HG03135 (cell line): ENCODE measurements around the gene SLC6A1.

Experiments
- ATAC-seq: cut with Tn5 transposase; IDR thresholded peaks from one replicate; pipeline ENCODE4 v1.9.1; 2021; ENCODE audit warnings: mild to moderate bottlenecking, moderate library complexity; ENCODE audit not compliant: unreplicated experiment

Gene SLC6A1

DNA sequence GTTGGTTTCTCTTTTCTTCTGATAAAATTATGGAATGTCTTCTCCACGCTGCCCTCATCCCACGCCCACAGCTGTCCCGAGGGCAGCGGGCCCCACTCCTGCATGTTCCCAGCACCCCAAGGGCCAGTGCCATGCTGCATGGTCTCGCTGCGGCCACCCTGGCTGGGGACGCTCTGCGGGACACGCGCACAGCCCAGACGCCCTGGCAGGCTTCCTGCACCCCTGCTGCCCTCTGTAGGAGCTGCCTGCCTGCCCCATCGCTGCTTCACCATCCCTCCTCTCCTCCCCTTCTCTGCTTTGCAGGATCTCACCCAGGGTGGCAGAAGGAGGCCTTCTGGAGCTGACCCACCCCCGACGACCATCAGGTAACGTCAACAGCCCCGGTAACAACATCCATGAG, 22.8 kb downstream of the SLC6A1 start:
- ATAC-seq: no peak

DNA sequence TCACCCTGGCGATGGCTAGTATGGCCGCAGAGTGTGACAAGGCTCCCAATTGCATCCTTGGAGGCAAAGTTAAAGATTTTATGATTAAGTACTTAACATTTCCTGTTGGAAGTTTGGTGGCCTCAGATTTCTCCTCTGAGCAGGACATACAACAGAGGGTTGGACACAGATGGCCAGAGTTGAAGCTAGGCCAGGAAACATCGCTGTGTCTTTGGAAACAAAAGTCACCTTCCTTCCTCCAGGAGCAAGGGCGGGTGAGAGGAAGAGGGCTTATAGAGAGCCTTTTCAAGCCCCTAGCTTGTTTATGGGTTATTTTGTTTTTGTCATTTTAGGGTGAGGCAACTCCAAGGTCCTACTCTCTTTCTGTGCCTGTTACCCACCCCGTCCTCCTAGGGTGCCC, 24.2 kb downstream of the SLC6A1 start:
- ATAC-seq: no peak

DNA sequence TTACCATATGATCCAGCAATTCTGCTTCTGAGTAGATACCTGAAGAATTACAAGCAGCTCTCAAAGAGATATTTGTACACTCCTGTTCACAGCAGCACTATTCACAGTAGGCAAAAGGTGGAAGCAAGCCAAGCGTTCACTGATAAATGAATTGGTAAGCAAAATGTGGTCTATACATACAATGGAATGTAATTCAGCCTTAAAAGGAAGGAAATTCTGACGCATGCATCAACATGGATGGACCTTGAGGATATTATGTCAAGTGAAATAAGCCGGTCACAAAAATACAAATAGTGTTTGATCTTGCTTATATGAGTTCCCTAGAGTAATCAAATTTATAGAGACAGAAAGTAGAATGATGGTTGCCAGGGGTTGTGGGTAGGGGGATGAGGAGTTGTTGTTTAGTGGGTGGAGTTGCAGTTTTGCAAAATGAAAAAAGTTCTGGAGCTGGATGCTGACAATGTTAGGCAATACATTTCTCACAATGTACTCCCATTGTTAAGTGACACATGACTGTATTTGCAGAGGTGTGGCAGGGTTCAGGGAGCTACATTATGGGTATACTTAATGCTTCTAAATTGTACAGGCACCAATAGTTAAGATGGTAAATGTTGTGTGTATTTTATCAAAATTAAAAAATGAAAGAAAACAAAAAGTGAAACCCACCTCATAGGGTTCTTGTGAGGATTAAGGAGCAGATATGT, 26.7 kb downstream of the SLC6A1 start:
- ATAC-seq: no peak

DNA sequence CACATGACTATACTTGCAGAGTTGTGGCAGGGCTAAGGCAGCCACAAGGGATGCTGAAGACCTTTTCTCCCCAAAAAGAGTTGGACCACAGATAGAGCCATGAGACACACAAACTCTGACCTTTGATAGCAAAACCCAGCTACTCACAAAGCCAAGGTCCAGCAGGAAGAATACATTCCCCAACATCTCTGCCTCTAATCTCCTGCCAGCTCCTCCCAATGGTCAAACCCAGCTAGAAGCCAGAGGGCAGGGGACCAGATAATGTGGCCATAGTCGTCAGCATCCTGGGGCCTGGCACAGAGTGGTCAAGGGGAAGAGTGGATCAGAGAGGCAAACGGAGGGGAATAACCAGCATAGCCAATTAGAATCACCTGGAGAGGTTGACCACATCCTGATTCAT, 28.2 kb downstream of the SLC6A1 start:
- ATAC-seq: no peak

DNA sequence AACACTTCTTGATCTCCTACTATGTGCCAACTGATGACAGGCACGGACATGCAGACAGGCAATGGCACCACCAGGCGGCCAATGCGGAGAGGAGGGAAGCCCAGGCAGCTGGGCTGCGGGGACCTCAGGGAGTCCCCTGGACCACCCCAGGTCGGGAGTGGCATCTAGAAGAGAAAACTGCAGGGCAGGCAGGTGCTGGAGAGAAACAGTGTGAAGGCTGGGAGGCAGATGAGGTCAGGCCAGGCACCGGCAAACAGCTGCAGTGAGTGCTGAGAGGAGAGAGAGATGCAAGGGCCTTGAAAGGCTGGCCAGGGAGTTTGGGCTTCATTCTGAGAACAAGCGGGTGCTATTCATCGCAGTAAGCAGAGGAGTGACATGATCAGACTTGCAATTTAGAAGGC, 29.1 kb downstream of the SLC6A1 start:
- no peak for ATAC-seq

DNA sequence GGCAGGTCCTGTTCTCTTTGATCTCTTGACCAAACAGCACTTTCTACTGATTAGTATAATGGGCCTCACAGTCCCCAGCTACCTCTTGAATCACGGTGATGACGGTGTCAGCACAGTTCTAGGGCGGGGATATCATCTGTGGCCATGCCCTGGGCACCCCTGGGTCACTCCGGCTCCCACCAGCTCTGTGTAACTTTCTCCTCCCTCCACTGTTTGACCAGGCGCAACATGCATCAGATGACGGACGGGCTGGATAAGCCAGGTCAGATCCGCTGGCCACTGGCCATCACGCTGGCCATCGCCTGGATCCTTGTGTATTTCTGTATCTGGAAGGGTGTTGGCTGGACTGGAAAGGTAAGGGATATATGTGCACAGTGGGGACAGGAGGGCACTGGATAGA, 29.6 kb downstream of the SLC6A1 start:
- no peak for ATAC-seq

DNA sequence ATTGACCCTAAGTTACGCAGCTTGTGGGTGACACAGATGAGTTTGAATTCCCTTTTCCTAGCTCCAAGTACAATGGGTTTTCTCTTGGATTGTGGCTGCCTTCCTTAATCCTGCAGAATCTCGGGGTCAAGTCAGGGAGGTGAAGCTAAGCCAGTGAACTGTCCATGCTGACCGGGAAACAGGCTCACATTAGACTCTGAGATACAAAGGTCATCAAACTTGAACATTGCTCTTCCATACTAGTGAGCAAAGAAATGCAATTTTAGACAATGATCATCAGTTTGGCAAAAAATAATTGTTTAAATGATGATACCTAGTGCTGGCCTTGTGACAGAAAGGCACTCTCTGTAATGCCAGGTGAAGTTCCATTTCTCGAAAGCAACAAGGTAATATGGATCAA, 31.6 kb downstream of the SLC6A1 start:
- ATAC-seq: no peak

DNA sequence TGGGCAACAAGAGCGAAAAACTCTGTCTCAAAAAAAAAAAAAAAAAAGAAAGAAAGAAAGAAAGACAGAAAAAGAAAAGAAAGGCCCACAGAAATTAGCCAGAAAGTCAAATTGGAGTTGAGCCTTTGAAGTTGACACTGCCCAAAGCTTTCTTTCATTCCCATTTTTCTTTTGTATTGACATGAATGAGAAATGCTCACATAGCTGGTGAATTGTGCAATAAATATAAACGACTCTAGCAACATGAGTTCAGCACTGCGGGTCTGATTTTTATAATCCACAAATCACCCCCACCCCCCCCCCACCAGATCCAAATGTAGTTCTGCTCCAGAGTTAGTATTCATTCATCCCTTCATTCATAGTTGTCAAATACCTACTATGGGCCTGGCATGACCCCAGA, 37.4 kb downstream of the SLC6A1 start:
- ATAC-seq: no peak

DNA sequence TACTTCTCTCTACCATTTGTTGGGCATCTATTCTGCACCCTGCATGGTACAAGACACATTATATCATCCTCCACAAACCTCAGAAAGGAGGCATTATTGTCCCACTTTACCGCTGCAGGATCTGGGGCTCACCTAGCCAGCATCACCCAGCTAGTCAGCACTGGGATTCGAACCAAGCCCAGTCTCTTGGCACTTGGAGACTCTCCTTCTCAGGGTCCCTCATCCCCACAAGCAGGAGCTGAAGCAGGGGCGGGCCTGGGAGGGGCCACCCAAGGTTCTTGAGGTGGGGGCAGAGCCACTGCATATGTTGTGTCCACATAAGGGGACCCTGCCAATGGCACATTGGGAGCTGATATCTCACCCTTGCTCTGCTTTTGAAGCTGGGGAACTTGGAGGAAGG, 41.3 kb downstream of the SLC6A1 start:
- ATAC-seq: no peak

DNA sequence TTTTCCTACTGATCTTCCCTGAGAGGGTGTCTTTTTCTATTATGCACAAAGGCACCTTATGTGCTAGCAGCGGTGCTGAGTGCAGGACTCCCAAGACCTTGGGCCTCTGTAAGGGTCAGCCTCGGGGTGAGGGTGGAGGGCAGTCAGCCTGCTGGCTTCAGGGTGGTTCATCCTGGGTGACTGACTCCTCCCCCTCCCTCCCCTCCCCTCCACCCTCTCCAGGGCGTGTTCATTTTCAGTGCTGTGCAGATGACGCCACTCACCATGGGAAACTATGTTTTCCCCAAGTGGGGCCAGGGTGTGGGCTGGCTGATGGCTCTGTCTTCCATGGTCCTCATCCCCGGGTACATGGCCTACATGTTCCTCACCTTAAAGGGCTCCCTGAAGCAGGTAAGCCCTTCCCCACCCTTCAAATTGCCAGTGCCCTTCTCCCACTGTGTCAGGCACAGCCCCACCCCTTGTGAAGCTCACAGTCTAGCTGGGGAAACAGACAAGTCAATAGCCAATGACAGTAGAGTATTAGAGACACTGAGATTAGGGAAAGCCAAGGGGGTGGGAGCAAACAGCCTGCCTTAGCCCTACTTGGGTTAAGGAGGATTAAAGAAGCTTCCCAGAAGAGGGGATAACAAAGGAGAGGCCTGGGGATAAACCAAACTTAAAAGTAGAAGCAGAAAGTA, 41.9 kb downstream of the SLC6A1 start:
- ATAC-seq: no peak

DNA sequence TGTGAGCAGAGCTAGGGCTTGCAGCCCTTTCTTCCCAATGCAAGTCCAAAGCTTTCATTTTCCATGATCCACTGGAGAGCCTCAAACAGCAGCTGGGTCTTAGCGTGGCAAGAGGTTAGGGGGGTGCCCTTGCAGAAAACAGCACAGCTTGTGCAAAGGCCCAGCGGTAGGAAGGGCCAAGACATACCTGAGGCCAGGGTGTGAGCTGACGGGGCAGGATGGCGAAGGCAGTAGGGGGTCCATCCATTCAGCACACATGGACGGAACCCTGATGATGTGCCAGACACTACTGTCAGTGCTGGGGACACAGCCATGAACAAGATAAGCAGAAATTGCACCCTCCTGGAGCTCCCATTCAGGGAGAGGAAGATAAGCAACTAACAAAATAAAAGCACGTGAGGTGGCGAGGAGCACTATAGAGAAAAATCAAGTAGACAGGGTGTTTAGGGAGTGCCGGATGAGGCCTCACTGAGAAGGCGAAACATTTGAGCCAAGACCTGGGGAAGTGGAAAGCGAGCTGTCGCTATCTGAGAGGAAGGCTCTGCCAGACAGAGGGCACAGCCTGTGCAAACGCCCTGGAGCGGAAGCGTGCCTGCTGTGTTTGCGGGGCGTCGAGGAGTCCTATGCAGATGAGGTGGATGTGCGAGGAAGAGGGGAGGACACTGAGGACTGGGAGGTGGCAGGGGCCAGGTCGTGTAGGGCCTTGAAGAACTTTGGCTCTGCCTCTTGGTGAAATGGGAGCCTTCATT, 43.4 kb downstream of the SLC6A1 start:
- ATAC-seq: no peak

DNA sequence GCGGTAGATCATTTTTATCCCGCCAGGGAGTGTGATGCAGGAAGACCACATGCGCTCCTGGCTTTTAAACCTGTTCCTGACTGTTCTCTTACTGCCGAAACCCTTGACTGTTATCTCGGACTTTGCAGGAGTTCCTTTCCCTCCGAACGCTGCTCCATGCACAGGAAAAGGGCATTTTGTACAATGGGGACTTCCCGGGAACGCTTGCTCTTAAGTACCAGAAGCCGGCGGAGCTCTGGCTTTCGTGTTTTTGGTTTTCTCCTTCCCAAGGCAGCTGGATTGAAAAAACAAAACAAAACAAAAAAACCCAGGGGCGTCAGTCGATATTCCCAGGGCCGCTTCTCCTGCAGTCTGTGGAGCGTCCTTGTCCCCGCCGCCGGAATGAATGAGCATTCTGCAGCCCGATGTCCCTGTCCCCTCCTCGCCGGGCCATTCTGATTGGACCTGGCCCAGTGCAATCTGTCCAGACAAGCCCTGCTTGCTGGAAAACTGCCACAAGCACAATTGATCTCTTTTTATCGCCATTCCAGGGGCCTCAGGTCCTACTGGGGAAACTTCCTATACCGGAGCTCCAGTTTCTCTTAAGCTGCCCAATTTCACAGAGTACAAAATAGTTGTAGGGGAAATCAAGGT, 44.8 kb downstream of the SLC6A1 start:
- ATAC-seq: no peak

DNA sequence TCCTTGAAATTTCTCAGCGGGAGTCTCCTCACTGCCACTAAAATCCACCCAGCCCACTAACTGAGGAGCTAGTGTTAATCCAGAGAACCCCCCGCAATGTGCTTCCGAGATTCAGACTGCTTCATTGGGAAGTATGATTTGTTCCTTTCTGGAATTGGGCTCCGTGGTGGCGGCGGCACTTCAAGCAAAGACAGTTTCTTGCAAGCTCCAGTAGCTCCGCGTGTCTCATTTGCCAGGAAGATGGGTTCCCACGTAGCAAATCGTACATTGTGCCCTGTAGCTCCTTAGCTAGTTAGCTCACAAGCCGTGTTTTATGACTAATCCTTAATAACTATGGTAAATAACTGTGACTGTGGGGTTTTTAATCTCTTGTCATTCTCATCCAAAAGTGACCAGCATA, 45.4 kb downstream of the SLC6A1 start:
- ATAC-seq: no peak

DNA sequence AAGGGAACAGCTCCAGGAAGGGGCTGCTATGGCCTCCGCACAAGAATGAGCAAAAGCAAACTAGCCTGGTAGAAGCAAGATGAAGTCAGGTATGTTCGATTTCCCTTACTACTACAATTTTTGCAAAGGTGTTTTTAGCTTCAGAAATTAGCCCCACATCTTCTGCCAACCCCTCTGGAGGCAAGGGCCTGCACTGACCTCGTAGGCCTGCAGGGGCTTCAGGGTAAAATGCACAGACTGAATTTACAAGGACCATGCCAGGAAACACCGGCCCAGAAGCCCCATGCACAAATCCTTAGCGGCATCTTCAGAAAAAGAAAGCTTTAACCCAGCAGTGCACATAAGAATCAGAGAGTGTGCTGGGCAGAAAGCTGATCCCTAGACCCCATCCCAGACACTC, 53.0 kb downstream of the SLC6A1 start:
- ATAC-seq: no peak

DNA sequence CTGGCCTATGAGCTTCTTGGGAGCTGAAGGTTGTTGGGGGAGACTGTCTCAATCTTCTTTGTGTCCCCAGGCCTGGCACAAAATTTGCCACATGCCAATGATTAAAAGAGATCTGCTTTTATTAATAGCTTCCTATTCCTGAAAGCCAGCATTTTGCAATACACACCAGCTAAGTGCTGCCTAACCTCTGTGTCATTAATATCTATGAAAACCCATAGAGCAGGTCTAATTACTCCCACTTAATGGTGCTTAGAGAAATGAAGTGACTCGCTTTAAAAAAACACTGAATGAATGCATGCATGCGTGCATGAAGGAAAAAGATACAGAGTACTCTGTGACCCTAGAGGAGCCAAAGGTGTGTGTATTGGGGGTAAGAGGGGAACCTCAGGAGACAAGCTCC, 55.0 kb downstream of the SLC6A1 start:
- ATAC-seq: no peak

DNA sequence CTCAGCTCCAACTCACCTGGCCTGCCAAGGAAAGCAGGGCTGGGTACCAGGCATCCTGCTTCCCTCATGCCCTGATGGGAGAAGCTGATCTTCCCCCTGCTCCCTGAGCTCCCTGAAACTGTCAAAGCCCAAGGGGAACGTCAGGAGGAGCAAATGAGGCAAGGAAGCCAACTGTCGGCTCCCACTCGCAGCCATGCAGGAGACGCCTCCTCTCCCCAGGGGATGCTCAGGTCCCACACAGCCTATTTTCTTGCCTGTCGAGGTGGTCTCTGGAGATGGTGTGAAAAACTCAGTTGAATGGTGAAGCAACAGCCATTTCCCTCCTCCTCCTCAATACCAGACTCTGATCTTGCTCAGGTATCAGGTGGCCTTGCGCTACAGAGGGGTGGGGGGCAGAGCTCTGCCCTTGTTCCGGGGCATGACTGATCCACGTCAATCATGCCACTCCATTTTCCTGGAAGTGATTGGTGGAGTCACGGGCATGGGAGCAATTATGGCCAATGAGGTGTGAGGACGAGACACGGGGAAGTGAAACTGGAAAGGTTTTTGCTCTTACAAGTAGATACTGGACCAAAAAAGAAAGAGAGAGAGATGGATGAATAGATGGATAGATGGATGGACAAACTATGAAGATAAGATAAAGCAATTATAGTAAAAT, 58.2 kb downstream of the SLC6A1 start:
- ATAC-seq: no peak

DNA sequence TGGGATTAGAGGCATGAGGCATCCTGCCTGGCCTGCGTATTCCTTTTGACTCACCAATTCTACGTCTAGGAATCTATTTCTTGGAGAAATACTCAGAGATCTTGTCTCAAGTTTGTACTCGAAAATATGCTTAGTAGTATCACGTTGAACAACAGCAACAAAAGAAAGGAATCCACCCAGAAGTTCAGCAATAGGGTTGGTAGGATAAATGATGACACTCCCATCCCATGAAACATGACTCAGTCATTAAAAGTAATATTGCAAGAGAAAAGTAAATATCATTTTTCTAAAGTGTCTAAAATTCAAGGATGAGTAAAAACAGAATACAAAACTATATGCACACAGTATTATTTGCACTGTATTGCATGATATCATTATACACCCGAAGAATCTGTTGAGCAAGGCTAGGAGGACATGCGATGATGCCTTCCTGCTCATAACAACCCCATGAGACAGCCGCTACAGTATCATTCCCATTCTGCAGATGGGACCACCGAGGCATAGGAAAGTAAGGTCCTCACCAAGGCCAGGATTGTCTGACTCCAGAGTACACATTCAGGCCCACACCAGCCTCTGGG, 61.5 kb downstream of the SLC6A1 start:
- no peak for ATAC-seq

DNA sequence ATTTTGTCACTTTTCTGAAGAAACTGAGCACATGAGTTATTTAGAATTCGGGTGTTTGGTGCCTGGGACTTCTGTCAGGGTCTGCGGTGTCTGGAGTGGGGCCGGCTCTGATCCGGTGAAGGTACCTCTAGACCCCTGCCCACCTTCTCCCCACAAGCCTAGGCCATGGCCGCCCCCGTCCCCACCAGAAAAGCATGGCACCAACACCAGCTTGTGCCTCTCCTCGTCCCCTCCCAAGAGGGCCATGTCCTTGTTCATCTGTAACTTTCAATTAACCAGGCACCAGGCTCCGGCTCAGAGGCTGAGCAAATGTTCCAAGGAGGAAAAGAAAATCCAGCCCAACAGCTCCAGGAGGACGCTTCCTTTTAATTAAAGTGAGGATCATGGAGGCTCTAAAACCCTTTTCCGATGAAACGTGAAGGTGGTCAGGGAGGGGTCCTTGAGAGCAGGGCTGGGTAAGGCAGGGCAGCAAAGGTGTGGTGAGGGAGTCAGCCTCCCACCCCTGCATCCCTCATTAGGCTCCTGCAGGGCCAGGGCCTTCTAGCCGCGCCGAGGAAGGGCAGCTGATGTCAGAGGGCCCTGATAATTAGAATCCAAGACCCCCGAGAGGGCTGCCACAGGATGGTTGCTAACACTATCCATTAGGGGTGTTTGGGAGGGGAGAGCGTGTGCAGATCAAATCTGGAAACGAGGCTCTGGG, 62.3 kb downstream of the SLC6A1 start:
- no peak for ATAC-seq

DNA sequence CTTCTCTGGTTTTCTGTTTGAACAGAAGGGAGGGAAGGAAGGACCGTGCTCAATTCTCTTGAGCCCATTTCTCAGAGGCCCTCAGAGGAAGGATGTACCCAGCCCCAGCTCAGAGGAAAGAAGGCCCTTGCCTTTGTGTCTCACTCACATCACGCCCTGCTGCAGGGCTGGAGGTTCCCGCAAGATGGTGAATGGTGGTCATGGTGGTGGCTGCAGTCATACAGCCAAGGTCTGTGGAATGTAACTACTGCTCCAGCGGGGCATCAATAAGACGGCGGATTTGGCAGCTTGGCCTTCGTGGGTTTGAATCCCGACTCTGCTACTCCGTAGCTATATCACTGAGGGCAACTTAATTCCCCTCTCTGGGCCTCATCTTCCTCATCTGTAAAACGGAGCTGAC, 62.9 kb downstream of the SLC6A1 start:
- no peak for ATAC-seq

DNA sequence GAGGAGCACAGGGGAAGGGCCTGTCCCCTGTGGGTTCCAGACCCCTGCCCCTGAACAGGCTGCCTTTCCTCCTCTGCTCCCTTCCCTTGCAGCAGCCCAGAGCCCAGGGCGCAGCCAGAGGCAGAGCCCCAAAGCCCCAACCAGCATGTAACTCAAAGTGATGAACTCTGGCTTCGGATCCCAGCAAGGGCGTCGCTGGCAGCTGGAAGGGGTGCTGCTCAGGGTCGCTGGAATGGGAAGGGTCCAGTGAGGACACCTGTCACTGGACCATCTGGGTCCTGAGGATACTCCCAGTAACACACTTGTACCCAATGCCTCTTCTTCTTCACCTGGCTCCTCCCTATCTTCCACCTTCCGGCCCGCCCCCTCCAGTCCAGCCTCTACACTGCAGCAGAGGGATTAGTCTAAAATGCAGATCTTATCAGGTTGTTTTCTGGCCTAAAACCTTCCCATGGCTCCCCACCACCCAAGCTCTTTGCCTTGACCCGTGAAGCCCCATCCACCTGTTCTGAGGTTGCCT, 64.0 kb downstream of the SLC6A1 start:
- no peak for ATAC-seq
